Measurements from ENCODE around the gene GFOD1.

Gene GFOD1

GRCh38 chr6:13484827-13485226, 2.6 kb downstream of the GFOD1 start:
- DNase-seq, result no peak

GRCh38 chr6:13484138-13484708, 3.2 kb downstream of the GFOD1 start:
- DNase-seq, result no peak

GRCh38 chr6:13480631-13481501, 6.5 kb downstream of the GFOD1 start:
- no peak for DNase-seq

GRCh38 chr6:13479971-13480434, 7.4 kb downstream of the GFOD1 start:
- no peak for DNase-seq

GRCh38 chr6:13479206-13479800, 8.1 kb downstream of the GFOD1 start:
- no peak for DNase-seq

- no peak for DNase-seq
These were observed 8.9 kb downstream of the GFOD1 start for GRCh38 chr6:13478525-13478966.

GRCh38 chr6:13474787-13475186, 12.6 kb downstream of the GFOD1 start:
- DNase-seq, result no peak

GRCh38 chr6:13474360-13474759, 13.0 kb downstream of the GFOD1 start:
- no peak for DNase-seq

- no peak for DNase-seq
These were observed 13.6 kb downstream of the GFOD1 start for GRCh38 chr6:13473768-13474165.

GRCh38 chr6:13472976-13473767, 14.2 kb downstream of the GFOD1 start:
- DNase-seq, result no peak

GRCh38 chr6:13472099-13472498, 15.3 kb downstream of the GFOD1 start:
- DNase-seq, result no peak

GRCh38 chr6:13471184-13471583, 16.2 kb downstream of the GFOD1 start:
- DNase-seq, result no peak

GRCh38 chr6:13470238-13471140, 16.9 kb downstream of the GFOD1 start:
- DNase-seq, result no peak

GRCh38 chr6:13469693-13470092, 17.7 kb downstream of the GFOD1 start:
- no peak for DNase-seq

GRCh38 chr6:13468839-13469238, 18.6 kb downstream of the GFOD1 start:
- DNase-seq, result no peak

- no peak for DNase-seq
These were observed 20.2 kb downstream of the GFOD1 start for GRCh38 chr6:13467216-13467600.

- DNase-seq, result no peak
These were observed 20.8 kb downstream of the GFOD1 start for GRCh38 chr6:13466304-13467215.

- no peak for DNase-seq
These were observed 21.7 kb downstream of the GFOD1 start for GRCh38 chr6:13465734-13466133.

GRCh38 chr6:13463941-13464340, 23.5 kb downstream of the GFOD1 start:
- no peak for DNase-seq

GRCh38 chr6:13463328-13463717, 24.1 kb downstream of the GFOD1 start:
- no peak for DNase-seq
